ENCODE results near the gene ADAMTSL1. TPM values are rescaled to one million over a fixed set of nuclear protein-coding genes. Genes with fewer than 3 reads are reported as not detected.

Gene ADAMTSL1
- total RNA-seq, 1 experiment from 2014 or later, result 1.2 TPM

DNA sequence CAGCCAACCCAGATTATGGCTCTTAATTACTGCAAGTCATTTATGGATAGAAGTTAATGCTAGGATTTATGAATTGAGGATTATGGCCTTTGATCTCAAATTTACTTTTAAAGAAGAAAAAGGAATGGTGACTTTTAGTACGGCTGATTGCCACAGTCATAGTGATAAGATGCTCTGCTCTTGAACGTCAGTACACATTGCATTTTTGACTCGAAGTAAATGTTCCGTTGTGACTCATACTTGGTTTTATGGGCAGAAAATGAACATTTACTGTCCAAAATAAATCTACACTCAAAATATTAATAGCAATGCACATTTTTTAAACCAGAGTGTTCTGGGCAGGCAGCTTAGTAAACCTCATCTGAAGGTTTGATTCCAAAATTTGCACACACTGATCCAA lies 830 bp downstream of the ADAMTSL1 start:
- Histone ChIP-seq H3K23me2 (ENCODE audit: insufficient read length, low read depth, low read length, poor library complexity, severe bottlenecking) (peaks cover 5% of the 10 kb centered on the region), H2AFZ (ENCODE audit: low read length) (no peak overlapping the region), H4K8ac (replicated peaks; ENCODE audit: insufficient read length, low read depth, low read length) (no peak overlapping the region), H3K23ac (ENCODE audit: insufficient read length, low read depth, low read length) (no peak overlapping the region), H3K27me3 (ENCODE audit: insufficient read depth, low read length) (no peaks in the 10 kb centered on the region), H2AK5ac (ENCODE audit: insufficient read length, low read length) (no peak overlapping the region), H3K14ac (ENCODE audit: insufficient read depth, low read length) (no peak overlapping the region), H2BK15ac (ENCODE audit: low read depth, low read length) (no peak overlapping the region), H3K4ac (ENCODE audit: low read depth, low read length) (no peak overlapping the region), H4K91ac (ENCODE audit: insufficient read length, low read depth, low read length) (no peak overlapping the region), H2BK20ac (ENCODE audit: low read depth, low read length, poor library complexity, severe bottlenecking) (no peak overlapping the region), H3K4me1 (ENCODE audit: insufficient read depth, low read length) (peaks cover 2% of the 10 kb centered on the region; the same call in 1 of the 2 replicates), H3T11ph (ENCODE audit: low read length) (no peak overlapping the region), H3K9me3 (ENCODE audit: control insufficient read depth, low read depth, low read length) (no peaks in the 10 kb centered on the region), H3K27ac (ENCODE audit: insufficient read length, low read depth, low read length) (no peak overlapping the region), H4K5ac (ENCODE audit: insufficient read length, low read depth, low read length) (no peak overlapping the region), H3K79me1 (ENCODE audit: insufficient read depth, low read depth, low read length, poor library complexity, severe bottlenecking) (no peaks in the 10 kb centered on the region), H3K56ac (ENCODE audit: insufficient read length, low read depth, low read length) (no peak overlapping the region), H3K79me2 (ENCODE audit: insufficient read depth, low read length) (no peaks in the 10 kb centered on the region), H3K18ac (ENCODE audit: insufficient read length, low read depth, low read length) (no peak overlapping the region), H2BK120ac (ENCODE audit: low read depth, low read length, poor library complexity, severe bottlenecking) (no peak overlapping the region), H3K9ac (ENCODE audit: extremely low read depth, insufficient read length, low read length) (no peak overlapping the region), H3K4me2 (ENCODE audit: insufficient read depth, insufficient read length, low read length) (peak overlapping the region; percentile 68), H2BK5ac (ENCODE audit: insufficient read length, low read length) (no peak overlapping the region), H2BK12ac (ENCODE audit: insufficient read length, low read depth, low read length) (no peak overlapping the region), H4K20me1 (ENCODE audit: control insufficient read depth, insufficient read depth, insufficient read length) (no peaks in the 10 kb centered on the region)
- peaks cover 40 to 46% of the 10 kb centered on the region in 2 experiments for H3K4me1 Mint-ChIP-seq
- peak overlapping the region; percentile 46 to 83 for H3K4me3 Mint-ChIP-seq
- no peak overlapping the region; a peak in 1 of 7 replicates for H3K27ac Mint-ChIP-seq
- peaks cover 0 to 5% (median 0%) of the 10 kb centered on the region in 3 experiments; a peak in 3 of 7 replicates for H3K36me3 Mint-ChIP-seq (ENCODE audit: insufficient read depth in 1 of 3, low read depth in 3 of 3)
- peaks cover under 1 to 4% of the 10 kb centered on the region in 2 experiments; a peak in 1 of 5 replicates for H3K9me3 Mint-ChIP-seq
- DNase-seq, result no peak
- TF ChIP-seq, protein P1, sequence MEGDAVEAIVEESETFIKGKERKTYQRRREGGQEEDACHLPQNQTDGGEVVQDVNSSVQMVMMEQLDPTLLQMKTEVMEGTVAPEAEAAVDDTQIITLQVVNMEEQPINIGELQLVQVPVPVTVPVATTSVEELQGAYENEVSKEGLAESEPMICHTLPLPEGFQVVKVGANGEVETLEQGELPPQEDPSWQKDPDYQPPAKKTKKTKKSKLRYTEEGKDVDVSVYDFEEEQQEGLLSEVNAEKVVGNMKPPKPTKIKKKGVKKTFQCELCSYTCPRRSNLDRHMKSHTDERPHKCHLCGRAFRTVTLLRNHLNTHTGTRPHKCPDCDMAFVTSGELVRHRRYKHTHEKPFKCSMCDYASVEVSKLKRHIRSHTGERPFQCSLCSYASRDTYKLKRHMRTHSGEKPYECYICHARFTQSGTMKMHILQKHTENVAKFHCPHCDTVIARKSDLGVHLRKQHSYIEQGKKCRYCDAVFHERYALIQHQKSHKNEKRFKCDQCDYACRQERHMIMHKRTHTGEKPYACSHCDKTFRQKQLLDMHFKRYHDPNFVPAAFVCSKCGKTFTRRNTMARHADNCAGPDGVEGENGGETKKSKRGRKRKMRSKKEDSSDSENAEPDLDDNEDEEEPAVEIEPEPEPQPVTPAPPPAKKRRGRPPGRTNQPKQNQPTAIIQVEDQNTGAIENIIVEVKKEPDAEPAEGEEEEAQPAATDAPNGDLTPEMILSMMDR (conservative IDR thresholded peaks at IDR 0.05), result no peak
- no peaks in the 10 kb centered on the region for H3K27me3 Mint-ChIP-seq (ENCODE audit: low read depth)
- no CpG with 5 or more reads among the region's 4 CpGs for WGBS (ENCODE audit: extremely low coverage, insufficient read length, low lambda C conversion rate)

Measured in H9 (cell line).